HepG2 (cell line): Measurements from ENCODE around the gene KMT2D. TPM values are rescaled to one million over a fixed set of nuclear protein-coding genes. Genes with fewer than 3 reads are reported as not detected.
A peak's percentile ranks its signal among the peaks of the same experiment; 100 is the strongest.

Experiments
- ADNP ChIP-seq: sonication (generic); formaldehyde crosslinking; IDR thresholded peaks from 2 replicates; pipeline ENCODE4 v1.4.0; 2020; ENCODE audit warnings: missing genetic modification reagents
- ARID4A ChIP-seq: sonication (generic); formaldehyde crosslinking; IDR thresholded peaks from 2 replicates; pipeline ENCODE4 v1.5.0; 2020; ENCODE audit warnings: mild to moderate bottlenecking, missing genetic modification reagents, borderline replicate concordance
- ARNTL ChIP-seq: sonication (generic); formaldehyde crosslinking; IDR thresholded peaks from 2 replicates; pipeline ENCODE4 v1.4.0; 2020; ENCODE audit warnings: mild to moderate bottlenecking, missing genetic modification reagents
- CAMTA2 ChIP-seq: sonication (generic); formaldehyde crosslinking; IDR thresholded peaks from 2 replicates; pipeline ENCODE4 v1.4.0; 2020; ENCODE audit warnings: mild to moderate bottlenecking, missing genetic modification reagents, borderline replicate concordance
- DRAP1 ChIP-seq: IDR thresholded peaks from 2 replicates; pipeline ENCODE4 v1.6.1; 2016; ENCODE audit warnings: missing genetic modification reagents, missing compliant biosample characterization
- HOXA7 ChIP-seq: sonication (generic); formaldehyde crosslinking; IDR thresholded peaks from 2 replicates; pipeline ENCODE4 v1.8.1; 2022; ENCODE audit warnings: mild to moderate bottlenecking, missing genetic modification reagents, moderate library complexity
- KDM6A ChIP-seq: IDR thresholded peaks from 2 replicates; pipeline ENCODE4 v1.6.1; 2016; ENCODE audit warnings: low read depth
- MIXL1 ChIP-seq: IDR thresholded peaks from 2 replicates; pipeline ENCODE4 v1.6.1; 2016
- PCBP1 ChIP-seq: fragments of 200-400 bp; formaldehyde crosslinking; IDR thresholded peaks from 2 replicates; pipeline ENCODE4 v1.6.1; 2017; ENCODE audit warnings: mild to moderate bottlenecking, low read depth, low read length, borderline replicate concordance
- SP1 ChIP-seq, 2 experiments: fragments of 450-650 bp in 1 of 2; sonication (generic) in 1 of 2; formaldehyde crosslinking in 1 of 2; IDR thresholded peaks; 2 replicates each; pipeline versions ENCODE4 v1.4.0 to v1.6.1; 2016 to 2020; ENCODE audit warnings: missing genetic modification reagents in 1 of 2
- ZBED4 ChIP-seq: sonication (generic); formaldehyde crosslinking; IDR thresholded peaks from 2 replicates; pipeline ENCODE4 v1.4.0; 2020; ENCODE audit warnings: missing genetic modification reagents, borderline replicate concordance
- ZBTB14 ChIP-seq: sonication (generic); formaldehyde crosslinking; IDR thresholded peaks from 2 replicates; pipeline ENCODE4 v1.4.0; 2020; ENCODE audit warnings: missing genetic modification reagents
- ZMYM4 ChIP-seq: sonication (generic); formaldehyde crosslinking; IDR thresholded peaks from 2 replicates; pipeline ENCODE4 v1.8.1; 2023; ENCODE audit warnings: mild to moderate bottlenecking, missing genetic modification reagents
- ZNF160 ChIP-seq: sonication (generic); formaldehyde crosslinking; IDR thresholded peaks from 2 replicates; pipeline ENCODE4 v1.8.0; 2022; ENCODE audit warnings: mild to moderate bottlenecking, inconsistent platforms, missing genetic modification reagents
- ZNF253 ChIP-seq: sonication (generic); formaldehyde crosslinking; IDR thresholded peaks from 2 replicates; pipeline ENCODE4 v1.8.0; 2022; ENCODE audit warnings: mild to moderate bottlenecking, missing genetic modification reagents, borderline replicate concordance
- ZNF362 ChIP-seq: sonication (generic); formaldehyde crosslinking; IDR thresholded peaks from 2 replicates; pipeline ENCODE4 v1.4.0; 2020; ENCODE audit warnings: missing genetic modification reagents, mild to moderate bottlenecking, borderline replicate concordance
- polyA plus RNA-seq, 8 experiments: library from polyadenylated mRNA; depleted of rRNA in 3 of 8; stranded (reverse) in 7 of 8; unstranded in 1 of 8; fragments of >200 nt; fragmentation: Illumina TruSeq in 4 of 8; extraction: Trizol in 4 of 8; gene quantifications; 2 replicates each; pipeline versions ENCODE4 v1.2.1 to v1.2.3, GENCODE V29; 2011 to 2016; ENCODE audit warnings: low read depth in 4 of 8, missing spikeins in 1 of 8, mixed read lengths in 1 of 8; ENCODE audit not compliant: insufficient read depth in 1 of 8
- total RNA-seq, 5 experiments: library from RNA; depleted of rRNA; stranded (reverse); fragments of >200 nt; fragmentation: Illumina TruSeq; extraction: Trizol; gene quantifications; 2 replicates each; pipeline ENCODE4 v1.2.3, GENCODE V29; 2016; ENCODE audit warnings: low read depth in 1 of 5

Gene KMT2D
- total and polyA plus RNA-seq, 2 of the 13 experiments (the other 11 are each of a cell fraction or from before 2014, with no cell fraction given), result 8.1 to 10.4 TPM

- TF ChIP-seq ZBED4 (CRISPR knock-in tag) (no peak), ZNF362 (no peak), PCBP1 (no peak), ZMYM4 (CRISPR knock-in tag) (peak; percentile 56; the same call in 1 of the 2 replicates), ARNTL (CRISPR knock-in tag) (peak; percentile 86), MIXL1 (CRISPR knock-in tag) (no peak), ZBTB14 (0 out of 2 replicates have a peak, but pooled peaks have one; percentile 31), ARID4A (peak; percentile 92), KDM6A (no peak), HOXA7 (no peak), DRAP1 (CRISPR knock-in tag) (peak; percentile 46), ZNF253 (CRISPR knock-in tag) (no peak), ZNF160 (CRISPR knock-in tag) (0 out of 2 replicates have a peak, but pooled peaks have one; percentile 27), SP1 (IDR thresholded peaks at IDR 0.05) (no peak), SP1 (CRISPR knock-in tag; IDR thresholded peaks at IDR 0.05) (peak; percentile 91), CAMTA2 (CRISPR knock-in tag) (no peak), ADNP (no peak)
Observed at GRCh38 chr12:49069507-49070346, 9.1 kb upstream of the KMT2D start, which contains the start of gene RHEBL1 (continued).
